SK-N-SH (cell line): Measurements from ENCODE around the gene SURF1. TPM values are rescaled to one million over a fixed set of nuclear protein-coding genes. Genes with fewer than 3 reads are reported as not detected.

Source experiments
- CTCF ChIA-PET: fragments of 300-600, 350-600 bp; formaldehyde crosslinking; extraction: SDS; loops from one replicate; lab custom pipeline; 2021; lab: Yijun Ruan, JAX
- POLR2A ChIA-PET: fragments of 350-600 bp; sonication (Branson Sonifier 250); formaldehyde crosslinking; extraction: SDS; loops from one replicate; lab custom pipeline; 2020; ENCODE audit warnings: antibody characterized with exemption, inconsistent platforms; lab: Yijun Ruan, JAX
- DNase-seq: peaks from one replicate; pipeline ENCODE4 v3.0.0; 2012
- H2AFZ ChIP-seq: fragments of 200-600 bp; sonication (generic); 2 replicates; pipeline ENCODE4 v1.8.1; 2016; ENCODE audit warnings: antibody characterized with exemption, mild to moderate bottlenecking, low read depth
- H3F3A ChIP-seq: fragments of 200-600 bp; sonication (generic); replicated peaks from 2 replicates; pipeline ENCODE3; 2016; ENCODE audit warnings: antibody characterized with exemption, mild to moderate bottlenecking; ENCODE audit not compliant: insufficient read depth
- H3K27ac ChIP-seq, 2 experiments: fragments of 200-500 bp in 1 of 2; fragments of 200-600 bp in 1 of 2; sonication (Bioruptor generic) in 1 of 2; sonication (generic), shearing (Covaris generic) in 1 of 2; 2 replicates each; pipeline versions ENCODE4 v1.5.1 to v1.6.1; 2014 to 2016; ENCODE audit warnings: low read depth in 2 of 2, inconsistent platforms in 1 of 2, low read length in 1 of 2, mild to moderate bottlenecking in 1 of 2, mixed read lengths in 1 of 2
- H3K27me3 ChIP-seq: fragments of 200-600 bp; sonication (generic), shearing (Covaris generic); 2 replicates; pipeline ENCODE4 v1.6.1; 2016; ENCODE audit warnings: mixed run types; ENCODE audit not compliant: insufficient read depth
- H3K36me3 ChIP-seq, 2 experiments: fragments of 200-500 bp in 1 of 2; fragments of 200-600 bp in 1 of 2; sonication (Bioruptor generic) in 1 of 2; sonication (generic) in 1 of 2; replicated peaks in 1 of 2; 2 replicates each; pipeline versions ENCODE3 to v1.5.1; 2014 to 2016; ENCODE audit warnings: low read length in 1 of 2, mild to moderate bottlenecking in 1 of 2; ENCODE audit not compliant: insufficient read depth in 2 of 2, control insufficient read depth in 1 of 2
- H3K4me1 ChIP-seq, 2 experiments: fragments of 200-500 bp in 1 of 2; fragments of 200-600 bp in 1 of 2; sonication (Bioruptor generic) in 1 of 2; sonication (generic), shearing (Covaris generic) in 1 of 2; 2 replicates each; pipeline versions ENCODE4 v1.5.1 to v1.6.1; 2014 to 2016; ENCODE audit warnings: low read depth in 1 of 2, low read length in 1 of 2, mixed run types in 1 of 2; ENCODE audit not compliant: insufficient read depth in 2 of 2, control insufficient read depth in 1 of 2
- H3K4me2 ChIP-seq: fragments of 200-600 bp; sonication (generic), shearing (Covaris generic); 2 replicates; pipeline ENCODE4 v1.6.1; 2017; ENCODE audit warnings: mixed run types
- H3K4me3 ChIP-seq, 2 experiments: fragments of 200-500 bp in 1 of 2; fragments of 200-600 bp in 1 of 2; sonication (Bioruptor generic) in 1 of 2; sonication (generic), shearing (Covaris generic) in 1 of 2; 2 replicates each; pipeline versions ENCODE4 v1.5.1 to v1.8.1; 2014 to 2016; ENCODE audit warnings: low read depth in 2 of 2, inconsistent platforms in 1 of 2, low read length in 1 of 2, mild to moderate bottlenecking in 1 of 2, mixed read lengths in 1 of 2, moderate library complexity in 1 of 2
- H3K79me2 ChIP-seq: fragments of 200-600 bp; sonication (generic); 2 replicates; pipeline ENCODE4 v1.8.1; 2017; ENCODE audit warnings: mild to moderate bottlenecking; ENCODE audit not compliant: insufficient read depth
- H3K9ac ChIP-seq: fragments of 200-600 bp; sonication (generic); 2 replicates; pipeline ENCODE4 v1.6.1; 2017; ENCODE audit warnings: mixed run types
- H3K9me2 ChIP-seq: fragments of 200-600 bp; sonication (generic); 2 replicates; pipeline ENCODE4 v1.6.1; 2017; ENCODE audit warnings: mixed run types
- H3K9me3 ChIP-seq: fragments of 200-600 bp; sonication (generic); 2 replicates; pipeline ENCODE4 v1.6.1; 2017; ENCODE audit warnings: mixed run types, mild to moderate bottlenecking, moderate library complexity
- H4K20me1 ChIP-seq: fragments of 200-600 bp; sonication (generic); 2 replicates; pipeline ENCODE4 v1.6.1; 2017; ENCODE audit warnings: mild to moderate bottlenecking, mixed run types; ENCODE audit not compliant: insufficient read depth
- CTCF ChIP-seq: fragments of 200-600 bp; sonication (generic); IDR thresholded peaks from 2 replicates; pipeline ENCODE4 v1.6.1; 2017; ENCODE audit warnings: antibody characterized with exemption, mild to moderate bottlenecking, moderate library complexity
- EZH2phosphoT487 ChIP-seq: fragments of 200-600 bp; sonication (generic); IDR thresholded peaks from 2 replicates; pipeline ENCODE4 v1.6.1; 2017; ENCODE audit warnings: low read depth, mixed run types, mild to moderate bottlenecking, antibody characterized with exemption, moderate library complexity, borderline replicate concordance
- GATA2 ChIP-seq: sonication (generic); formaldehyde crosslinking; IDR thresholded peaks from 2 replicates; pipeline ENCODE4 v1.5.0; 2020; ENCODE audit warnings: mild to moderate bottlenecking, missing genetic modification reagents
- IRF3 ChIP-seq: fragments of 150-350 bp; IDR thresholded peaks from 2 replicates; pipeline ENCODE4 v1.6.1; 2016; ENCODE audit warnings: mild to moderate bottlenecking, low read depth, low read length
- MAX ChIP-seq: IDR thresholded peaks from 2 replicates; pipeline ENCODE4 v1.4.0; 2012; ENCODE audit warnings: low read depth
- MEF2A ChIP-seq: IDR thresholded peaks from 2 replicates; pipeline ENCODE4 v1.4.0; 2012; ENCODE audit warnings: low read depth, borderline replicate concordance
- NRF1 ChIP-seq: IDR thresholded peaks from 2 replicates; pipeline ENCODE4 v1.6.1; 2012; ENCODE audit warnings: low read depth, mild to moderate bottlenecking, low read length
- PBX3 ChIP-seq: IDR thresholded peaks from 2 replicates; pipeline ENCODE4; 2012
- POLR2AphosphoS5 ChIP-seq: IDR thresholded peaks from 2 replicates; pipeline ENCODE4 v1.6.1; 2012; ENCODE audit warnings: low read depth, low read length
- REST ChIP-seq: IDR thresholded peaks from 2 replicates; pipeline ENCODE4 v1.6.1; 2012; ENCODE audit warnings: mild to moderate bottlenecking, low read depth, low read length, moderate library complexity
- RXRA ChIP-seq: IDR thresholded peaks from 2 replicates; pipeline ENCODE4 v1.4.0; 2012; ENCODE audit warnings: low read depth, mild to moderate bottlenecking, borderline replicate concordance
- SMC3 ChIP-seq: IDR thresholded peaks from 2 replicates; pipeline ENCODE4 v1.6.1; 2012; ENCODE audit warnings: low read depth, low read length, improper control_type of control experiment
- TCF12 ChIP-seq: IDR thresholded peaks from 2 replicates; pipeline ENCODE4 v1.4.0; 2012
- YY1 ChIP-seq: IDR thresholded peaks from 2 replicates; pipeline ENCODE4 v1.4.0; 2012; ENCODE audit warnings: low read depth, mild to moderate bottlenecking
- WGBS: methylation state at CpG from one replicate; pipeline ENCODE4 v1.1.6; 2017; ENCODE audit warnings: low lambda C conversion rate; 5-methylcytosine and 5-hydroxymethylcytosine counted together
- polyA plus RNA-seq, 3 experiments: library from polyadenylated mRNA; depleted of rRNA; stranded (reverse); fragments of >200 nt; gene quantifications; 2 replicates each; pipeline ENCODE4 v1.2.3, GENCODE V29; 2012

Gene SURF1
- polyA plus RNA-seq, 1 of the 3 experiments (the other 2 are of a cell fraction): 103 TPM

GRCh38 chr9:133333566-133333965, 22.7 kb downstream of the SURF1 start:
- no peak overlapping the region for H3K4me3 ChIP-seq
- H4K20me1 ChIP-seq: 0 out of 2 replicates have a peak, but pooled peaks cover 13% of the 10 kb centered on the region
- H3K27ac ChIP-seq: no peak overlapping the region
- TF ChIP-seq GATA2 (CRISPR knock-in tag): no peak
- no peak for TF ChIP-seq IRF3
- TF ChIP-seq CTCF: no peak
- TF ChIP-seq REST: no peak
- no peak for TF ChIP-seq SMC3
- TF ChIP-seq PBX3: no peak
- no peak for TF ChIP-seq YY1
- TF ChIP-seq MEF2A: no peak
- no peak for TF ChIP-seq EZH2phosphoT487
- TF ChIP-seq TCF12: no peak
- TF ChIP-seq MAX: no peak
- TF ChIP-seq POLR2AphosphoS5: no peak
- no peak for TF ChIP-seq RXRA
- no peak for TF ChIP-seq NRF1
- no peaks in the 10 kb centered on the region for H3K9me3 ChIP-seq
- H3K4me2 ChIP-seq: no peak overlapping the region
- no peaks in the 10 kb centered on the region for H3K27me3 ChIP-seq
- 100% methylated on average over 3 of the region's 10 CpGs for WGBS
- DNase-seq: no peak
- peaks cover 21% of the 10 kb centered on the region for H3F3A ChIP-seq
- no peaks in the 10 kb centered on the region for H3K9me2 ChIP-seq
- no peak overlapping the region for H2AFZ ChIP-seq
- CTCF ChIA-PET: interaction anchor here (1.4 to 4.8 kb wide), 3 partner anchors 10 to 147 kb away, joined by 4 to 33 read pairs (median 6); partner anchors contain the start of genes MED22 and RPL7A
- peaks cover 38 to 46% of the 10 kb centered on the region in 2 experiments for H3K36me3 ChIP-seq
- H3K9ac ChIP-seq: no peak overlapping the region
- H3K79me2 ChIP-seq: peaks cover 27% of the 10 kb centered on the region
- POLR2A ChIA-PET: interaction anchor here (0.5 to 3.8 kb wide), 2 partner anchors 14 to 21 kb away, joined by 3 to 16 read pairs; partner anchors contain the start of genes MED22 and RPL7A
- peaks cover 8 to 15% of the 10 kb centered on the region in 2 experiments; a peak in 1 of 4 replicates for H3K4me1 ChIP-seq
